ENCODE measurements around the gene CTBP1.

- no peak for TF ChIP-seq EP300 (IDR thresholded peaks at IDR 0.05)
- TF ChIP-seq CTCF (IDR thresholded peaks at IDR 0.05): no peak
- TF ChIP-seq POLR2AphosphoS5 (IDR thresholded peaks at IDR 0.05): no peak
Observed at GRCh38 chr4:1191621-1192020, 57.3 kb downstream of the CTBP1 start.
